Ovary (tissue), 9 donors: ENCODE results near the gene MIB1. TPM values are rescaled to one million over a fixed set of nuclear protein-coding genes. Genes with fewer than 3 reads are reported as not detected.
A peak's percentile ranks its signal among the peaks of the same experiment; 100 is the strongest.

Source experiments
- DNase-seq, 5 donors: peaks; one replicate each; pipeline ENCODE4 v3.0.0-alpha.2; 2019 to 2020
- H3K27ac ChIP-seq, 2 donors: fragments of 200-600 bp; one replicate each; pipeline versions ENCODE4 v1.5.1 to v1.8.0; 2019 to 2022
- H3K27me3 ChIP-seq: fragments of 200-600 bp; one replicate; pipeline ENCODE4 v1.8.0; 2022
- H3K36me3 ChIP-seq: fragments of 200-600 bp; sonication (generic); one replicate; pipeline ENCODE4 v1.5.1; 2019
- H3K4me1 ChIP-seq: one replicate; pipeline ENCODE4 v1.8.1; 2013; ENCODE audit warnings: mild to moderate bottlenecking, moderate library complexity; ENCODE audit not compliant: insufficient read depth
- H3K4me3 ChIP-seq: fragments of 200-600 bp; sonication (generic); one replicate; pipeline ENCODE4 v1.5.1; 2017
- H3K9me3 ChIP-seq, 2 donors: fragments of 200-600 bp in 1 of 2; sonication (generic) in 1 of 2; one replicate each; pipeline versions ENCODE4 v1.5.1 to v1.8.1; 2013 to 2019; ENCODE audit warnings: mild to moderate bottlenecking in 1 of 2, moderate library complexity in 1 of 2
- EP300 ChIP-seq: sonication (generic); formaldehyde crosslinking; IDR thresholded peaks from one replicate; pipeline ENCODE4 v1.6.1; 2017; ENCODE audit warnings: antibody characterized with exemption
- POLR2A ChIP-seq: fragments of 450-650 bp; IDR thresholded peaks from one replicate; pipeline ENCODE4 v1.6.1; 2017; ENCODE audit warnings: antibody characterized with exemption, mild to moderate bottlenecking, moderate library complexity
- WGBS, 3 donors: extraction: QIAGEN DNeasy Blood & Tissue Kit in 1 of 3; methylation state at CpG; one replicate each; pipeline versions ENCODE4 v1.1.5 to v1.1.7; 2013 to 2017; 5-methylcytosine and 5-hydroxymethylcytosine counted together
- intact Hi-C, 4 donors: fragments of 100-400 bp; cut with DNase I; formaldehyde crosslinking; loops; one replicate each; pipeline versions ENCODE4 v1.11.0 to v1.15.1; 2022 to 2023
- polyA plus RNA-seq, 2 donors: library from polyadenylated mRNA; stranded (reverse); fragments of 200-250 nt in 1 of 2; fragments of 350-450 nt in 1 of 2; fragmentation: Illumina TruSeq in 1 of 2; extraction: RNeasy Lipid Tissue Mini Kit (QIAGEN cat#74804) in 1 of 2; gene quantifications; one replicate each; pipeline ENCODE4 v1.2.3, GENCODE V29; 2013 to 2014
- total RNA-seq, 7 donors: library from RNA; depleted of rRNA in 2 of 7; stranded (reverse); fragments of >200 nt in 2 of 7; fragmentation: NEBNext Ultra II Directional in 3 of 7; extraction: Animal tissue kit (Norgen Biotek cat#: 25700) in 3 of 7; gene quantifications; one replicate each; pipeline versions ENCODE4 v1.1.0 to v1.2.4, GENCODE V29; 2016 to 2023
- TF ChIP-seq, protein P1 (sequence below), 3 donors: fragments of 450-650 bp in 2 of 3; fragments of 200-600 bp in 1 of 3; IDR thresholded peaks; one replicate each; pipeline versions ENCODE4 v1.5.1 to v1.8.0; 2016 to 2022; ENCODE audit warnings: antibody characterized with exemption in 3 of 3, mild to moderate bottlenecking in 1 of 3
- donor health status: DM: no; HTN: no; CAD: no; lungs with moderate emphysema.
- donor health status: DM: no; HTN: no; CAD: no.
- donor health status: Bipolar disorder and iron deficiency.
- donor health status: DM: yes; HTN: yes; CAD: no.
- donor health status: DM: no; HTN: no; CAD: no.
- donor health status: DM: yes; HTN: yes; CAD: no.

The MIB1 gene
- total and polyA plus RNA-seq, 9 donors: 10.3 to 54.8 (median 41.3) TPM

GRCh38 chr18:21742315-21742687 is 1.7 kb downstream of the MIB1 start:
- intact Hi-C loops: loop anchor here in 1 of 4 donors (5.0 kb wide), 1 partner anchor 140 kb away; the partner anchor contains the start of gene ESCO1
- H3K27ac ChIP-seq: peak overlapping the region in 1 of 2 donors; percentile 98
- H3K4me3 ChIP-seq: peak overlapping the region; percentile 96
- no peaks in the 10 kb centered on the region for H3K27me3 ChIP-seq
- TF ChIP-seq POLR2A: no peak
- no peak for TF ChIP-seq EP300
- TF ChIP-seq, protein P1, sequence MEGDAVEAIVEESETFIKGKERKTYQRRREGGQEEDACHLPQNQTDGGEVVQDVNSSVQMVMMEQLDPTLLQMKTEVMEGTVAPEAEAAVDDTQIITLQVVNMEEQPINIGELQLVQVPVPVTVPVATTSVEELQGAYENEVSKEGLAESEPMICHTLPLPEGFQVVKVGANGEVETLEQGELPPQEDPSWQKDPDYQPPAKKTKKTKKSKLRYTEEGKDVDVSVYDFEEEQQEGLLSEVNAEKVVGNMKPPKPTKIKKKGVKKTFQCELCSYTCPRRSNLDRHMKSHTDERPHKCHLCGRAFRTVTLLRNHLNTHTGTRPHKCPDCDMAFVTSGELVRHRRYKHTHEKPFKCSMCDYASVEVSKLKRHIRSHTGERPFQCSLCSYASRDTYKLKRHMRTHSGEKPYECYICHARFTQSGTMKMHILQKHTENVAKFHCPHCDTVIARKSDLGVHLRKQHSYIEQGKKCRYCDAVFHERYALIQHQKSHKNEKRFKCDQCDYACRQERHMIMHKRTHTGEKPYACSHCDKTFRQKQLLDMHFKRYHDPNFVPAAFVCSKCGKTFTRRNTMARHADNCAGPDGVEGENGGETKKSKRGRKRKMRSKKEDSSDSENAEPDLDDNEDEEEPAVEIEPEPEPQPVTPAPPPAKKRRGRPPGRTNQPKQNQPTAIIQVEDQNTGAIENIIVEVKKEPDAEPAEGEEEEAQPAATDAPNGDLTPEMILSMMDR (IDR thresholded peaks at IDR 0.05): no peak
- no peaks in the 10 kb centered on the region for H3K36me3 ChIP-seq
- no peaks in the 10 kb centered on the region for H3K9me3 ChIP-seq
- WGBS, 3 donors: 44 to 59% (median 51%) methylated on average over 5 of the region's 5 CpGs
- peaks cover 6% of the 10 kb centered on the region for H3K4me1 ChIP-seq
- DNase-seq: no peak

- 61 to 68% (median 64%) methylated on average over 7 of the region's 7 CpGs for WGBS, 3 donors
- Histone ChIP-seq H3K4me3 (no peak overlapping the region), H3K27ac (no peak overlapping the region), H3K27me3 (no peaks in the 10 kb centered on the region), H3K4me1 (peaks cover 7% of the 10 kb centered on the region), H3K36me3 (no peaks in the 10 kb centered on the region), H3K9me3 (no peaks in the 10 kb centered on the region)
- no peak for TF ChIP-seq EP300
- no peak for TF ChIP-seq POLR2A
- TF ChIP-seq, protein P1 (IDR thresholded peaks at IDR 0.05): no peak
- intact Hi-C loops: loop anchor here in 1 of 4 donors (5.0 kb wide), 1 partner anchor 141 kb away; the partner anchor contains the start of gene ESCO1
- no peak for DNase-seq
Measured at GRCh38 chr18:21743166-21743832, 2.7 kb downstream of the MIB1 start.

DNA sequence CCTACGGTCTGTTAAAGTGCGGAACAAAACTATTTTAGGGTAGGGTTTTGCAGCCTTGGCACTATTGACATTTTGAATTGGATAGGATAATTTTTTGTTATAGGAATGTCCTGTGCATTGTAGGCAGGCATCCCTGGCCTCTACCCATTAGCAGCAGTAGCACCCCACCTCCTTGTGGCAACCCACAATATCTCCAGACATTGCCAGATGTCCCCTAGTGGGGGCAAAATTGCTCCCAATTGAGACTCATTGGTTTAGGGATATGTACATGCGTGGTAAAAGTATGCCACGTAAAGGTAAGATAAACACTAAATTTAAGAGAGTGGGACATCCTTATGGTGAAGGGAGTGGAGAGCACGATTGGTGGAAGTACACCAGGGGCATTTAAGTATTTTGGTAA is 4.6 kb downstream of the MIB1 start:
- no peaks in the 10 kb centered on the region for H3K36me3 ChIP-seq
- intact Hi-C loops: no loop called here
- H3K27me3 ChIP-seq: no peaks in the 10 kb centered on the region
- peaks cover 7% of the 10 kb centered on the region for H3K4me1 ChIP-seq
- 92 to 96% (median 95%) methylated on average over 5 of the region's 5 CpGs for WGBS, 3 donors
- no peak for DNase-seq
- H3K4me3 ChIP-seq: no peak overlapping the region
- no peaks in the 10 kb centered on the region for H3K9me3 ChIP-seq
- H3K27ac ChIP-seq: no peak overlapping the region
- no peak for TF ChIP-seq EP300
- TF ChIP-seq POLR2A: no peak
- TF ChIP-seq, protein P1 (IDR thresholded peaks at IDR 0.05): no peak

DNA sequence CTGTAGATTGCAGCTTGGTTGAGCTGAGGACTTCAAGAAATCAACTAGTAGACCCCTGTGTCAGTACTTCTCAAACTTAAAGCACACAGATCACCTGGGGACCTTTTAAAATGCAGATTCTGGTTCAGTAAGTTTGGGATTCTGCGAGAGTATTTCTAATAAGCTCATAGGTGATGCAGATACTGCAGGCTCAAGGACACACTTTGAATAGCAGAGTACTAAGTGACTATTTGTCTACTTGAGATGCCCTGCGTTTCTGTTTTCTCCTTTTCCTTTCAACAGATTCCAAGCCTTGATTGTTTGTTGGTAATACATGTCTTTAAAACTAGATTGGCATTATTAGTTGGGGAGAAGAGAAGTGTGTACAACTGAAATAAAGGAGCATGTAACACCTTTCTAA is 6.7 kb downstream of the MIB1 start:
- Histone ChIP-seq H3K27me3 (no peaks in the 10 kb centered on the region), H3K27ac (no peak overlapping the region), H3K36me3 (no peaks in the 10 kb centered on the region), H3K4me1 (peaks cover 7% of the 10 kb centered on the region), H3K9me3 (no peaks in the 10 kb centered on the region), H3K4me3 (no peak overlapping the region)
- no peak for DNase-seq
- intact Hi-C loops: no loop called here
- TF ChIP-seq POLR2A (no peak), EP300 (no peak)
- TF ChIP-seq, protein P1 (IDR thresholded peaks at IDR 0.05): no peak
- 33 to 49% (median 43%) methylated on average over 2 of the region's 2 CpGs for WGBS, 3 donors
